OCI-LY7 (cell line): ENCODE measurements around the gene UGT1A10. TPM values are rescaled to one million over a fixed set of nuclear protein-coding genes. Genes with fewer than 3 reads are reported as not detected.
"Not testable (repeated sequence)": the region's sequence is repeated elsewhere in the genome, so short reads cannot be mapped to it uniquely, and the experiment has no call there.

Experiments
- BruUV-seq: library from RNA; stranded (reverse); fragments of 400-500 nt; replicated peaks from 2 replicates; lab custom pipeline; 2021; lab: Mats Ljungman, UMichigan
- CTCF ChIA-PET: fragments of 300-600 bp; sonication (Branson Sonifier 250); formaldehyde crosslinking; loops from one replicate; lab custom pipeline; 2022; ENCODE audit warnings: antibody characterized with exemption; ENCODE audit not compliant: unreplicated experiment; lab: Charles Lee
- POLR2A ChIA-PET: fragments of 300-600 bp; sonication (Branson Sonifier 250); formaldehyde crosslinking; loops from one replicate; lab custom pipeline; 2022; ENCODE audit warnings: antibody characterized with exemption; lab: Charles Lee
- DNase-seq: peaks from one replicate; pipeline ENCODE4 v3.0.0-alpha.2; 2015; ENCODE audit warnings: low spot score
- H2AFZ ChIP-seq: fragments of 200-600 bp; sonication (generic), shearing (Covaris generic); 2 replicates; pipeline ENCODE4 v1.6.1; 2014; ENCODE audit warnings: mild to moderate bottlenecking, antibody characterized with exemption, low read length, moderate library complexity
- H3K27ac ChIP-seq: fragments of 200-600 bp; sonication (generic); 2 replicates; pipeline ENCODE4 v1.5.1; 2014; ENCODE audit warnings: mixed run types, low read depth, mild to moderate bottlenecking, moderate library complexity, low read length, inconsistent platforms; ENCODE audit not compliant: poor library complexity, severe bottlenecking
- H3K36me3 ChIP-seq: fragments of 200-600 bp; sonication (generic); 2 replicates; pipeline ENCODE4 v1.6.1; 2014; ENCODE audit warnings: mild to moderate bottlenecking, antibody characterized with exemption, low read length, moderate library complexity, mixed read lengths; ENCODE audit not compliant: insufficient read depth
- H3K4me1 ChIP-seq: fragments of 200-600 bp; sonication (generic); 2 replicates; pipeline ENCODE4 v1.5.1; 2014; ENCODE audit warnings: mild to moderate bottlenecking, low read length; ENCODE audit not compliant: insufficient read depth, poor library complexity, severe bottlenecking
- H3K4me2 ChIP-seq: fragments of 200-600 bp; sonication (generic); 2 replicates; pipeline ENCODE4 v1.6.1; 2014; ENCODE audit warnings: mild to moderate bottlenecking, low read length
- H3K4me3 ChIP-seq: fragments of 200-600 bp; sonication (generic); 2 replicates; pipeline ENCODE4 v1.5.1; 2014; ENCODE audit warnings: mild to moderate bottlenecking, low read depth, low read length; ENCODE audit not compliant: poor library complexity, severe bottlenecking
- H3K79me2 ChIP-seq: fragments of 200-600 bp; sonication (generic); 2 replicates; pipeline ENCODE4 v1.6.1; 2016; ENCODE audit warnings: low read depth, mild to moderate bottlenecking, low read length, moderate library complexity, mixed read lengths; ENCODE audit not compliant: insufficient read depth
- H3K9me2 ChIP-seq: fragments of 200-600 bp; sonication (generic); 2 replicates; pipeline ENCODE4 v1.6.1; 2016; ENCODE audit warnings: mild to moderate bottlenecking, low read length, mixed read lengths; ENCODE audit not compliant: insufficient read depth
- H3K9me3 ChIP-seq: fragments of 200-600 bp; sonication (generic); 2 replicates; pipeline ENCODE4 v1.6.1; 2014; ENCODE audit warnings: mild to moderate bottlenecking, mixed run types, low read length, mixed read lengths
- H4K20me1 ChIP-seq: fragments of 200-600 bp; sonication (generic); 2 replicates; pipeline ENCODE4 v1.6.1; 2014; ENCODE audit warnings: mild to moderate bottlenecking, antibody characterized with exemption, low read length, moderate library complexity, mixed read lengths; ENCODE audit not compliant: insufficient read depth
- EZH2phosphoT487 ChIP-seq: fragments of 200-600 bp; sonication (generic); IDR thresholded peaks from 2 replicates; pipeline ENCODE4 v1.6.1; 2018; ENCODE audit warnings: low read depth, borderline replicate concordance, mild to moderate bottlenecking, mixed run types, antibody characterized with exemption, low read length, moderate library complexity, mixed read lengths
- intact Hi-C: fragments of 100-400 bp; cut with micrococcal nuclease; formaldehyde crosslinking; loops from one replicate; pipeline ENCODE4 v1.10.0; 2022; ENCODE audit not compliant: unreplicated experiment
- total RNA-seq, 2 experiments: library from RNA; depleted of rRNA in 1 of 2; stranded (reverse); fragments of >200 nt in 1 of 2; shearing (Covaris generic) in 1 of 2; gene quantifications; 2 replicates each; pipeline ENCODE4 v1.2.3, GENCODE V29; 2014 to 2022
- TF ChIP-seq, protein P1 (sequence below): fragments of 200-600 bp; sonication (generic); conservative IDR thresholded peaks from 2 replicates; pipeline ENCODE4 v1.5.1; 2014; ENCODE audit warnings: mild to moderate bottlenecking, antibody characterized with exemption, low read length, moderate library complexity, mixed read lengths

UGT1A10 gene
- total RNA-seq, 2 experiments from 2014 or later = not detected

- TF ChIP-seq, protein P1, sequence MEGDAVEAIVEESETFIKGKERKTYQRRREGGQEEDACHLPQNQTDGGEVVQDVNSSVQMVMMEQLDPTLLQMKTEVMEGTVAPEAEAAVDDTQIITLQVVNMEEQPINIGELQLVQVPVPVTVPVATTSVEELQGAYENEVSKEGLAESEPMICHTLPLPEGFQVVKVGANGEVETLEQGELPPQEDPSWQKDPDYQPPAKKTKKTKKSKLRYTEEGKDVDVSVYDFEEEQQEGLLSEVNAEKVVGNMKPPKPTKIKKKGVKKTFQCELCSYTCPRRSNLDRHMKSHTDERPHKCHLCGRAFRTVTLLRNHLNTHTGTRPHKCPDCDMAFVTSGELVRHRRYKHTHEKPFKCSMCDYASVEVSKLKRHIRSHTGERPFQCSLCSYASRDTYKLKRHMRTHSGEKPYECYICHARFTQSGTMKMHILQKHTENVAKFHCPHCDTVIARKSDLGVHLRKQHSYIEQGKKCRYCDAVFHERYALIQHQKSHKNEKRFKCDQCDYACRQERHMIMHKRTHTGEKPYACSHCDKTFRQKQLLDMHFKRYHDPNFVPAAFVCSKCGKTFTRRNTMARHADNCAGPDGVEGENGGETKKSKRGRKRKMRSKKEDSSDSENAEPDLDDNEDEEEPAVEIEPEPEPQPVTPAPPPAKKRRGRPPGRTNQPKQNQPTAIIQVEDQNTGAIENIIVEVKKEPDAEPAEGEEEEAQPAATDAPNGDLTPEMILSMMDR = peak; percentile 51
- no peak for TF ChIP-seq EZH2phosphoT487
- Histone ChIP-seq H3K27ac (no peak overlapping the region), H3K9me2 (no peaks in the 10 kb centered on the region), H3K4me2 (no peak overlapping the region), H3K79me2 (no peaks in the 10 kb centered on the region), H3K4me3 (no peak overlapping the region), H3K9me3 (peaks cover 18% of the 10 kb centered on the region; the same call in 1 of the 2 replicates), H2AFZ (no peak overlapping the region), H4K20me1 (no peaks in the 10 kb centered on the region), H3K36me3 (no peaks in the 10 kb centered on the region), H3K4me1 (no peaks in the 10 kb centered on the region)
- CTCF ChIA-PET = no interaction called here
- BruUV-seq = no TSS peak
- POLR2A ChIA-PET = interaction anchor here (0.9 kb wide), 1 partner anchor 9 kb away, joined by 3 read pairs; no protein-coding TSS in a partner anchor
- intact Hi-C loops = no loop called here
- DNase-seq = peak; percentile 36
These were observed 6.9 kb downstream of the UGT1A10 start for GRCh38 chr2:233643128-233643527.

GRCh38 chr2:233646033-233646432 lies 9.8 kb downstream of the UGT1A10 start:
- H3K36me3 ChIP-seq, POLR2A ChIA-PET, H4K20me1 ChIP-seq, DNase-seq, BruUV-seq, H3K4me2 ChIP-seq, H2AFZ ChIP-seq, CTCF ChIA-PET, H3K4me1 ChIP-seq, H3K4me3 ChIP-seq, H3K27ac ChIP-seq, intact Hi-C loops, H3K9me2 ChIP-seq, H3K79me2 ChIP-seq: not testable (repeated sequence)
- H3K9me3 ChIP-seq = peaks cover 18% of the 10 kb centered on the region; the same call in 1 of the 2 replicates

GRCh38 chr2:233650981-233651380 lies 14.7 kb downstream of the UGT1A10 start:
- Histone ChIP-seq H3K79me2 (no peaks in the 10 kb centered on the region), H3K4me2 (no peak overlapping the region), H3K4me3 (no peak overlapping the region), H3K9me3 (peaks cover 10% of the 10 kb centered on the region; the same call in 1 of the 2 replicates), H2AFZ (no peak overlapping the region), H3K4me1 (no peaks in the 10 kb centered on the region), H3K36me3 (no peaks in the 10 kb centered on the region), H3K27ac (no peak overlapping the region), H3K9me2 (no peaks in the 10 kb centered on the region), H4K20me1 (no peaks in the 10 kb centered on the region)
- DNase-seq = no peak
- TF ChIP-seq, protein P1 = no peak
- no peak for TF ChIP-seq EZH2phosphoT487
- intact Hi-C loops = no loop called here
- BruUV-seq = no TSS peak
- ChIA-PET POLR2A (no interaction called here), CTCF (no interaction called here)
